NCI-H2196 (cell line): ENCODE results near the gene STT3B.
A peak's percentile ranks its signal among the peaks of the same experiment; 100 is the strongest.
"Not testable (repeated sequence)": the region's sequence is repeated elsewhere in the genome, so short reads cannot be mapped to it uniquely, and the experiment has no call there.

ENCODE experiments used
- DNase-seq: peaks from one replicate; lab custom pipeline; 2025; ENCODE audit not compliant: unreplicated experiment; lab: John Stamatoyannopoulos, UW

STT3B gene

DNA sequence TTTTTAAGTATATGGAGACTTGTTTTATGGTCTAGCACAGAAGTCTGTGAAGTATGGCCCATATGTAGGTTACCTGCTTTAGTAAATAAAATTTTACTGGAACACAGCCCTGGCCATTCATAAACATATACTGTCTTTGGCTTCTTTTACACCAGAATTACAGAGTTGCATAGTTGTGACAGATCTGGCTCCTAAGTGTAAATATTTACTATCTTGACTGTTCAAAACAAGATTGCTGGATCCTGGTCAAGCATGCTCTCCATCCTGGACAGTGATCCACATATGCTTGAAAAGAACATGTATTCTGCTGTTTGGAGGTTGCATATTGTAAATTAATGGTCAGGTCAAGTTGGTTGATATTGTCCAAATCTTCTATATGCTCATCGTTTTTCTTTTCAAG is 57.9 kb downstream of the STT3B start:
- no peak for DNase-seq

DNA sequence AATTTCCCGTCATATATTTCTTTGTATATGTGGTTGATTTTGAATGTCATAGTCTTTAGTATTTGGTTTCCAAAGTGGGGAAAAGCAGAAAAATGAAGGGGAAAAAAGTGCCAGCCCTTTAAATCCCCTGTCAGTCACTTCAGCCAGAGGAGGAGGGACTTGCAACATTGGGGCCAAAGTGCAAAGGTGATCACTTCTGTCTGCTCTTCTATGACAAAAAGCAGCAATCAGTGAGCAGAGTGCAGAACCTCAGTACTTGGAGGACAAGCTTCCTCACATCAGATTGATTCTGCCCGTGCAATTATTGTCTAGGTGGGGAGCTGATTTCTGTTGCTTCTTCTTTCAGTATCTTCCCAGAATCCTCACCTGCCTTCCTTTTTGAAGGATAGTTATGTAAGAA is 60.0 kb downstream of the STT3B start:
- no peak for DNase-seq

DNA sequence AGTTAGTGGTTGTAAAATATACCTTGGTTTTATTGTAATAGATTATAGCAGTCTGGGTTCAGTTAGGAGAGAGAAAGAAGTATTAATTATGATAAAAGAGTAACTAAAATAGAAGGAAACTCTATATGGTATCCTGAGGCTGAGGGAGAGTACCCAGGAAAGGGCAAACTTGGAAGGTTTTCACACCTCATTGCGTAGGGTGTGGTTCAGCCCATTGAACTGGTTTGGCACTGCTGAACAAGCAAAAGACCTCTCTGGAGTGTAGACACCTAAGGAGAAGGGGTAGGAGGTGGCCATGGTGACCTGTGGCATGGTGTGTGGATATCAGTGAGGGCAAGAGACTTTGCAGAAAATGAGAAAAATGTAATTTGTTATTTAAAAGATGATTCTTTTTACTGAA is 63.5 kb downstream of the STT3B start:
- no peak for DNase-seq

DNA sequence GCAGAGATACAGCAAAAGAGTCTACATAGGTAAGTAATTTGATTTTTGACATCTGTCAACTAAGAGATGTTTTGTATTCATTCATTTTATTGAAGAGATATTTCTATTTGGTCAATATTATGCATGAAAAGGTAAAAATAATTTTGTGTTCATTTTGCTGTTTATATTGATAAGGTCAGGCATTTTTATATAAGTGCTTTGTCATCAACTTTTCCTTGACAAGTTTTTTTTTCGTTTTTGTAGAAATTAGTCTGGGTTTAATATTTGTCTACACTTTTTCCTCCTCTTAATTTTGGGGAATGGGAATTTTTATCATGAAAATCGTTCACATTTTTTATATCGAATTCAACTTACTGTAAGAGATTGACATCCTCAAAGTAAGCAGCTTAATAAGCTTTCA is 67.7 kb downstream of the STT3B start:
- no peak for DNase-seq

DNA sequence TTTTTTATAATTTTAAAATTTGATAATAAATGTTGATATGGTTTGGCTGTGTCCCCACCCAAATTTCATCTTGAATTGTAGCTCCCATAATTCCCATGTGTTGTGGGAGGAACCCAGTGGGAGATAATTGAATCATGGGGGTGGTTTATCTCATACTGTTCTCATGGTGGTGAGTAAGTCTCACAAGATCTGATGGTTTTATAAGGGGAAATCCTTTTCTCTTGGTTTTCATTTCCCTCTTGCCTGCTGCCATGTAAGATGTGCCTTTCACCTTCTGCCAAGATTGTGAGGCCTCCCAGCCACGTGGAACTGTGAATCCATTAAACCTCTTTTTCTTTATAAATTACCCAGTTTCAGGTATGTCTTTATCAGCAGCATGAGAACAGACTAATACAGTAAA is 72.6 kb downstream of the STT3B start:
- DNase-seq, result not testable (repeated sequence)

DNA sequence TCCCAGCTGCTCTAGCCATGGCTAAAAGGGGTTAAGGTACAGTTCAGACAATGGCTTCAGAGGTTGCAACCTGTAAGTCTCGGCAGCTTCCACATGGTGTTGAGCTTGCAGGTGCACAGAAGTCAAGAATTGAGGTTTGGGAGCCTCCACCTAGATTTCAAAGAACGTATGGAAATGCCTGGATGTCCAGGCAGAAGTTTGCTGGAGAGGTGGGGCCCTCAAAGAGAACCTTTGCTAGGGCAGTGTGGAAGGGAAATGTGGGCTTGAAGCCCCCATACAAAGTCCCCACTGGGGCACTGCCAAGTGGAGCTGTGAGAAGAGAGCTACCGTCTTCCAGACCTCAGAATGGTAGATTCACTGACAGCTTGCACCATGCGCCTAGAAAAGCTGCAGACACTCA is 73.7 kb downstream of the STT3B start:
- DNase-seq, result no peak

DNA sequence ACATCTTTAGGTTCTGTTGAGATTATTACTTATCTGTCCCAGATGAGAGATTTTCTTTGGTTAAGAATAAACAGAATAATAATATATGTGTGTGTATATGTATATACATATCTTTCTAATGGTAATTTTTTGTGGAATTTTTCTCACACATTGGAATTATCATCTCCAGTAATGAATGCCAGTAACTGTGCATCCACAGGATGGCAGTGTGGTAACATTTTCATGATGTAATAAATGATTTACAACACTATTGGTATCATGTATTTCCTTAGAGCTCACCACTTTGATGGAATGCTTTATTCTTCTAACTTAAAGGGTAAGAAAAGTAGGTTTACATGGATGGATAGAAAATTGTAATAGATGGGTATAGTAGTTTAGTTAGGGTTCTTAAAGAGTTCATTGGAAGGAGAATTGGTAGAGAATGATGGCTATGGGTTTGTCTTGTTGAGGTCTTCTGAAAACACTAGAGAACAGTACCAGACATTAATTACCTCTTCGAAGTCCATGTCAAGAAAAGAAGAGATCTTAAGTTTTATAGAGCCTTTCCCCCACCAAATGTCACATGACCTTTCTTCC is 78.1 kb downstream of the STT3B start:
- DNase-seq, result peak; percentile 7

DNA sequence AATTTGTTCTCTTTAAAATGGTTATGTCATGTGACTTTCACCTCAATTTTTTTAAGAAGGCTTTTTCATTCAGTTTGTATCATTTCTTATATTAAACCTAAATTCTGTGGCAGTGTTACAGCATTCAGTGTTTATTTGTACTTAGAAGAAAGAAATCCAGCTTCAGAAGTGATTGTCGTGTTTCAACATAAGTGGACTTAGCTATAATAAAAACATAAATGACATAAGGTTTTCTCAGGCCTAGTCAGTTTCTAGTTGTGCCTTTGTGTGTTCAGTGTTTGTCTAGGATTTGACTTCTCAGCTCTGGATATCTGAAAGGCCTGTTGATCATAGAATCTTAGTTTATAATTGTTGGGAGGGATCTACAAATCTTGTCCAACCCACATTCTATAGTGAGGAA is 80.5 kb downstream of the STT3B start:
- DNase-seq, result no peak

DNA sequence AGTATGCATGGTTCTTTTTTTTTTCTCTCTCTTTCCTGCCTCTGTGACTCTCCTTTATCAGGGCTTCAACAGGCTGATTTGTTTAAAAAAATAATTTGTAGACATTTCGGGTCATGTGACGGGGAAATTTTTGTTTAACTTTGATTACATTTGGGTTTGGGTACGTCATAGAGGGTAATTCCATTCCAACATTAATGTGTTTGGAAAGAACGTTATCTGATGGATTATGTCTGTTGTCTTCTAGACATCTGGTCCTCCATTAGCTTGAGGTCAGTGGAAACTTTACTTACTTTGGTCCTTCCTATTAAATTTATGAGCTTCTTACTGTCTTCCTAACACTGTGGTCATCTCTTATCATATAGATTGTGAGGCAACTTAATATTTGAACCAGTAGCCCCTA is 80.9 kb downstream of the STT3B start:
- no peak for DNase-seq

DNA sequence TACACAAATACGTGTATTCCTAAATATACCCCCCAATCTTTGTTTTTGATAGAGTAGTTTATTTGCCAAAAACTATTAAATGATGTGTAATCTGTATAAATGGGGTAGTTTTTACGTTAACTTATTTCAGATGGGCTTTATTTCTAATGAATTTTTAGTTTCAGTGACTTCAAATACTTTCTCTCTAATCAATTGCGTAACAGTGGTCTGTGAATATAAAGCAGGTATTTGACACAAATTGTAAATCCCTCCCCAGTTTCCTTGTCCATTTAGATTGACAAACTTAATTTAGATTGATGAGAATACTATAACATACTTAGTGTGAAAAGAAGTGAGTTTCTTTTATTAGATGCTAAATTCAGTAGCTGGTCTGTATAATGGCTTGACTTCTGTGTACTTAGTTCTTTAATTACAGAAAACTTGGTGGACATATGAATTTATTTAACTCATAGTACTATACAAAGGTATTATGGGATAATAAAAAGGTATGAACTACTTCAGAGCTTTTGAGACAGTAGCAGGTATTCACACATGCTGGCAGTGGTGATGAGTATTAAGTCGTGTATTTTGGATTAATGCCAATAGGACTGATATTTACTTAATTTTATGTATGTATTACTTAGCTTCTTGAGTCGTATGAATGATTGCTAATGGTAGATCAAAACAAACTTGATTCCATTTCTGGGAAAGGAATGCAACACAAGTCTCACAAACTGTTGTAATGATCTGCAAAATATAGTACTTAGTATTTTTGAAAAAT is 81.6 kb downstream of the STT3B start:
- no peak for DNase-seq

DNA sequence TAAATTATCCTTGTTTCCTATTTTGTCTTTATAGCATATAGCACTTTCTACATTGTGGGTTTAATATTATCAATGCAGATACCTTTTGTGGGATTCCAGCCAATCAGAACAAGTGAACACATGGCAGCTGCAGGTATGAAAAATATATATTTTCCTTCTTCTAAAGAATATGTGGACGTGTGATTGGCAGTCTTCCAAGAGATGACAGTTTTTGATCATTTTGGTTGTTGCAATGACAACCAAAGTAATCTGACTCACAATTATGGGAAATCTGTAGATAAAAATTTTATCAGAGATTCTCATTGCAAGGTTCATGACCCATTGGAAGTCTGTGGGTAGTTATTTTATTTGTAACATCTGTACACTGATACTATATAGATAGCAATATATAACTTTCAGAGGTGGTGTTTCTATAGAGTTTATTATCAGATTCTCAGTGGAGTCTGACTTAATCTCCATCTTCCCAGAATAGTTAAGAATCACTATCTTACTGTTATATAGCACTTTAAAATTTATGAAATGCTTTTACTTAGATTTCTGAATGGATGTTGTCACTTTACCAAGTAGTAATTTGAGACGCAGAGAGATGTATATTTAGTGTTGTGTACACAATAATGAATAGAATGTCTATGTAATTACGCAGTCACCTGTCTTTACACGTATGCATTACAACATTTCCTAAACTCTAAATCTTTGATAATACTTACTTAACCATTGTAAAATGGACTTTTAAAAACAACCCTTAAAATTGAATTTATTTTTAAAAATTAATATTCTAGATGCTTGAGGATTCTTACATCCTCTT is 82.5 kb downstream of the STT3B start:
- no peak for DNase-seq

DNA sequence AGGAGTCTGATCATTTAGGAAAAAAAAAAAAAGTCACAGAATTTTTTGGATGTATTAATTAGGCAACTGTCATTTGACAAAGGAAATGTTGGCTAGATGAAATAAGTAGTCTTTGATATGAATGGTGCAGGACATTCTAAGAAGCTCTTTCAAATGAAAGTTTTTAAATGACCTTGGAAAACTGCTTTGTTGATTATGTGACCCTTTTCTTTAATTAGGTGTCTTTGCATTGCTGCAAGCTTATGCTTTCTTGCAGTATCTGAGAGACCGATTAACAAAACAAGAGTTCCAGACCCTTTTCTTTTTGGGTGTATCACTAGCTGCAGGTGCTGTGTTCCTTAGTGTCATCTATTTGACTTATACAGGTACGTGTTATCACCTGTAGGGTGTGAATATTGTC is 84.0 kb downstream of the STT3B start:
- no peak for DNase-seq

DNA sequence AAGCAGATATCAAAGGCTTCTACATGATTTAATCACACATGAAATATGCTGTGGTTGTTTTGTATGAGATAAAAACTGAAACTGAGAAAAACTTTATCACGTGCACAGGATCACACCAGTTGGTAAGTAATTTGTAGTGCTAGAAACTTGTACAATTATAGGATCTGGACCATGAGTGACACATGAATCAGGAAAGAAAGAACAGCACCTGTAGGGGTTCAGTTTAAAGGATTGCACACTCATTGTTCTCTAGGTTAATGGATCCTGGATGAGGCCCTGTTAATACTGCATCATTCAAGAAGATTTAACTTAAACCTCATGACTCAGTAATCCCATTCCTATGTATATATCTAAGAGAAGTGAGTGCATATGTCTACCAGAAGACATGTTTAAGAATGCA is 87.9 kb downstream of the STT3B start:
- DNase-seq, result no peak

DNA sequence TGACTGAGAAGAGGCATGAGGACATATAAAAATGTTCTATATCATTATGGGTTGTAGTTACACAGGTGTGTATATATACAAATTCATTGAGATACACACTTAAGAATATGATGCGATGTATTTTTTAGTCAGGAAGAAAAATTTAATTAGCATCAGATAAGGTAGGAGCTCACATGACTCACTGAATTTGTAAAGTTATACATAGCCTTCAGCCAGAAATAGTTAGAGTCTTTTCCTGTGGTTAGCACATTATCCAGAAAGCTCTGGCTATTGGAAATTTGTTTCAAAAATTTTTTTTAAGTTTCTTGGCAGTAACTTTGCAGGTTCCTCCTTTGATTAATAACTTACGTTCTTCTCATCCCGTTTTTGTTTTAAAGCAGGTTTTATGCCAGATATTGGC is 88.6 kb downstream of the STT3B start:
- DNase-seq, result no peak

DNA sequence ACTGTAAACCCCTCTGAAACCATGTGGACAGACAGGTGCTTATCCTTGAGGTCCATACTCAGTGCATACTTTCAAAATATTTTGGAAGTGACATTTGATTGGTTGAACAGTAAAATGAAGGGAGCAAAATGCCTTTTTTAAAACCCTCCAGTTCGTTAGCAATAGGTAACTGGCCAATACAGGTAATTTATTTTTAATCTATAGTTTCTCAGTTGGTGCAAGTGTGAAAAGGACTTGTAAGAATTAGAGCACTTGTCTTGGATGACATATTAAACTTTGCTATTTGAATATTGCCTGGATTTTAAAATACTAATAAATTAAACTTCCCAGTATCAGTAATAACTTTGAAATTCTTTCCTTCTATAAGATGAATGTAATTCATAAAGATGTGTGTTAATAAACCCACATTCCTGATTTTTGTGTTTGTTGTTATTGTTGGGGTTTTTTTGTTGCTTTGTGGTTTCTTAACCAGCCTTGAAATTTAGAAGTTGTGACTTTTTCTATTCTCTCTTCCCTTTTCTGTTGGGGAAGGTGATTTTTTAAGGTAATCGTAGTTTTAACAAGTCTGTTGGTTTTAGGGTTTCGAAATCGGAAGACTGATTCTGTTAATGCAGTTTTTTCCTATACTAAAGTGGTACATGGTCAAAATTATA is 90.0 kb downstream of the STT3B start:
- DNase-seq, result no peak

DNA sequence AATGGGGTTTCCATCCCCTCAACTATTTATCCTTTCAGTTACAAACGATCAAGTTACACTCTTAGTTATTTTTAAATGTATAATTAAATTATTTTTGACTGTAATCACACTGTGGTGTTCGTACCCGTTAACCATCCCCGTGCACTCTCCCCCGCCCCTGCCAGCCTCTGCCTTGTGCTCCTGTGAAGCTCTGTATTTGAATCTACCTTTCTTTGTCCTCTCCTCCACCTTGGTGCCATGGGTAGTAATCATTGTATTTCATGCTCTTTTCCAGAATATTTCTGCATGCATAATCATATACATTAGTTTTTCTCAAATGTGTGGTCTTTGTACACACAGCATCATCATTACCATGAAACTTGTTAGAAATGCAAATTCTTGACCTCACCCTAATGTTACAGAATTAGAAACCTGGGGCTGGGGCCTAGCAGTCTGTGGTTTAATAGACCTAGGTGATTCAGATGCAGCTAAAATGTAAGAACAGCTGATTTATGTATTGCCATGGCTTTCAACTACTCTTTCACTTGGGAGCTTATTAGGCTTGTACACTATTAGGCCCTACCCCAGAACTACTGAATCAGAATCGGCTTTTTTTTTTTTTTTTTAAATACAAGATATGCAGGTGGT is 91.5 kb downstream of the STT3B start:
- no peak for DNase-seq

DNA sequence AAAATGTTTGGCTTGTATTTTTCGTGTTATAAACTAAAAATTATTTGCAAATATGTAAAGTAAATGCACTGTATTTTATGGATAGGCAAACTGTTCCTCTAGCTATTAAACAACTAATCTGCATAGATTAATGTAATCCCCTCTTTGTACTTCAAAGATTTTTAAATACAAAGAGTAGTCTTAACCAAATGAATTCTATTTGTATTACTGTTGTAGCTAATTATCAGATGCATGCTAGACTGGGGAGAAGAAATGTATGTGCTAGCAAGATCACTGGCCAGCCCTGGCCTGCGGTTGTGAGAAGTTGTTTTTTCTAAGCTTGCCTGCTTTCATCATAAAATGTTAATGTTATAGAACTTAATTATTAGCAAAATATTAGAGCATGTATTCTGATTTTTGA is 92.6 kb downstream of the STT3B start:
- DNase-seq, result no peak

DNA sequence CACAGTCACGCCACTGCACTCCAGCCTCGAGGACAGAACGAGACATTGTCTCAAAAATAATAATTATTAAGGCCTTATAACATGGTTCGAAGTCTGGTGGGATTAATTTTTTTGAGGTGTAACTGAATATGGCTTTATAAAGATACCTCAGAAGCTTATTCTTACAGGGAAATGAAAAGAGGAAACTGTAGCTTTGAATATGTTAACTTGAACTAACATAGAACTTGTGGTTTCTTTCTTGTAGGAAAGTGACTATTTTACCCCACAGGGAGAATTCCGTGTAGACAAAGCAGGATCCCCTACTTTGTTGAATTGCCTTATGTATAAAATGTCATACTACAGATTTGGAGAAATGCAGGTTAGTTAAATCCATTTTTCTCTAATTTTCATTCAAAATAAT is 96.3 kb downstream of the STT3B start:
- DNase-seq, result no peak

DNA sequence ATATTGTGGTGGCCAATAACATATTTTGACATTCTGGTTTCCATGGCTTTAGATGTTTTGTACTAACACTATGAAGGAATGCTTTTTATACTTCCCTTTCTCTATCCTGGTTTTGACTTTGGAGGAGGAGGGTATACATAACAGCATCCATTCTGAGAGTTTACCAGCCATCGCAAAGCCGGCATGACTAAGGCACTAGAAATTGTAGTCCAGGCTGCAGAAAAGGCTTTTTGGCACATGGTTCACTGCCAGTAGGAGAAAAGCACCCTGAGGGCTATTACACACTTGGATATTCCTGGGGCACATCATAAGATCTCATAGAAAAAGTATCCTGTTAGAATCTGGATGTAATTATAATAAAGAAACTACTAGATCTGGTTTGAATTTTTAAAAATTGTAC is 101.8 kb downstream of the STT3B start:
- DNase-seq, result no peak

DNA sequence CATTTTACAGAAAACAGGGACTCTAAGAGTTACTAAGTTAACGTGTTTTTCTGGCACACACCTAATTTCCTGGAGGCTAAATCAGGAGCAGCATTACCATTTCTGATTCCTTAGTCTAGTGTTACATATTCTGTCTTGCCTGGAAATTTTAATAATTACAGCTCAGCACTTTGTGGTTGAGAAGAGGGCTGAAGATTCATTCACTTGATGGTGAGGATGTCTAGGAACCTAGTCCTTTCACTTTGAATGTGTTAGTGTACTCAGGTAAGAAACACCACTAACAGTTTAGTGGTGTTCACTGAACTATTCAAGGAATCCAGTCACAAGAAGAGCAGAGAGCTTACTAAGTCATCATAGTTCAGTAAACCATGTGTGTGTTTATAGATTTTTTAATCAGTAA is 102.8 kb downstream of the STT3B start:
- no peak for DNase-seq

DNA sequence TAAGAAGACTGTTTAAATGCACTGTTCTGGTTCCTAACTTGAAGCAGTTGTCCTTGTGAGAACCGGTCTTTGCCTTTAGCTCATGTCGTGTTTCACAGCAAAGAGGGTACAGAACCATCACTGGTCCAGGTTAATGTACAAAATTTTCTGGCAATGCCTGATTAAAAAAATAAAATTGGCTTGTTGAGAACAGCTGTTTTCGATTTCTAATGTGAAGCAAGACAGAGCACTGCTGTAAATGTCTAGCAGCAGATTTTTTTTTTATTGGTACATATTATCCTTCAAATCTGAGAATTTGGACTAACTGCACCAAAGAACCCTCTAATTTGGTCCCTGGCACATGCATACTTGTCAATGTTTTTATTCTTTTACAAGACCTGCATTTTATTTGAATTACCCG is 103.3 kb downstream of the STT3B start:
- DNase-seq, result no peak
